ENCODE data around the gene BNC1.

BNC1 gene

GRCh38 chr15:83312071-83312470 lies 27.6 kb upstream of the BNC1 start:
- no peak for DNase-seq
- Histone ChIP-seq H3K27me3 (no peaks in the 10 kb centered on the region), H3K4me1 (no peaks in the 10 kb centered on the region), H3K9me3 (no peaks in the 10 kb centered on the region), H3K4me3 (ENCODE audit: low read depth, low read length) (no peak overlapping the region), H3K36me3 (no peaks in the 10 kb centered on the region)
- TF ChIP-seq, protein P1, sequence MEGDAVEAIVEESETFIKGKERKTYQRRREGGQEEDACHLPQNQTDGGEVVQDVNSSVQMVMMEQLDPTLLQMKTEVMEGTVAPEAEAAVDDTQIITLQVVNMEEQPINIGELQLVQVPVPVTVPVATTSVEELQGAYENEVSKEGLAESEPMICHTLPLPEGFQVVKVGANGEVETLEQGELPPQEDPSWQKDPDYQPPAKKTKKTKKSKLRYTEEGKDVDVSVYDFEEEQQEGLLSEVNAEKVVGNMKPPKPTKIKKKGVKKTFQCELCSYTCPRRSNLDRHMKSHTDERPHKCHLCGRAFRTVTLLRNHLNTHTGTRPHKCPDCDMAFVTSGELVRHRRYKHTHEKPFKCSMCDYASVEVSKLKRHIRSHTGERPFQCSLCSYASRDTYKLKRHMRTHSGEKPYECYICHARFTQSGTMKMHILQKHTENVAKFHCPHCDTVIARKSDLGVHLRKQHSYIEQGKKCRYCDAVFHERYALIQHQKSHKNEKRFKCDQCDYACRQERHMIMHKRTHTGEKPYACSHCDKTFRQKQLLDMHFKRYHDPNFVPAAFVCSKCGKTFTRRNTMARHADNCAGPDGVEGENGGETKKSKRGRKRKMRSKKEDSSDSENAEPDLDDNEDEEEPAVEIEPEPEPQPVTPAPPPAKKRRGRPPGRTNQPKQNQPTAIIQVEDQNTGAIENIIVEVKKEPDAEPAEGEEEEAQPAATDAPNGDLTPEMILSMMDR (IDR thresholded peaks at IDR 0.05; ENCODE audit: low read depth, low read length): no peak

GRCh38 chr15:83310521-83311456 lies 26.3 kb upstream of the BNC1 start:
- Histone ChIP-seq H3K4me3 (ENCODE audit: low read depth, low read length) (no peak overlapping the region), H3K27me3 (no peaks in the 10 kb centered on the region; the same call in 1 of the 2 replicates), H3K36me3 (no peaks in the 10 kb centered on the region), H3K4me1 (no peaks in the 10 kb centered on the region), H3K9me3 (no peaks in the 10 kb centered on the region)
- TF ChIP-seq, protein P1 (IDR thresholded peaks at IDR 0.05; ENCODE audit: low read depth, low read length): no peak
- DNase-seq: no peak

GRCh38 chr15:83308671-83309070 lies 24.2 kb upstream of the BNC1 start:
- H3K4me1 ChIP-seq: no peaks in the 10 kb centered on the region
- H3K27me3 ChIP-seq: no peaks in the 10 kb centered on the region; the same call in none of the 2 replicates
- DNase-seq: no peak
- no peaks in the 10 kb centered on the region for H3K36me3 ChIP-seq
- TF ChIP-seq, protein P1 (IDR thresholded peaks at IDR 0.05; ENCODE audit: low read depth, low read length): no peak
- H3K4me3 ChIP-seq (ENCODE audit: low read depth, low read length): no peak overlapping the region
- H3K9me3 ChIP-seq: no peaks in the 10 kb centered on the region

- TF ChIP-seq, protein P1 (IDR thresholded peaks at IDR 0.05; ENCODE audit: low read depth, low read length): no peak
- Histone ChIP-seq H3K4me1 (no peaks in the 10 kb centered on the region), H3K4me3 (ENCODE audit: low read depth, low read length) (no peak overlapping the region), H3K36me3 (no peaks in the 10 kb centered on the region), H3K9me3 (no peaks in the 10 kb centered on the region), H3K27me3 (no peaks in the 10 kb centered on the region; the same call in none of the 2 replicates)
- DNase-seq: no peak
Observed at GRCh38 chr15:83306561-83306960, 22.1 kb upstream of the BNC1 start.

DNA sequence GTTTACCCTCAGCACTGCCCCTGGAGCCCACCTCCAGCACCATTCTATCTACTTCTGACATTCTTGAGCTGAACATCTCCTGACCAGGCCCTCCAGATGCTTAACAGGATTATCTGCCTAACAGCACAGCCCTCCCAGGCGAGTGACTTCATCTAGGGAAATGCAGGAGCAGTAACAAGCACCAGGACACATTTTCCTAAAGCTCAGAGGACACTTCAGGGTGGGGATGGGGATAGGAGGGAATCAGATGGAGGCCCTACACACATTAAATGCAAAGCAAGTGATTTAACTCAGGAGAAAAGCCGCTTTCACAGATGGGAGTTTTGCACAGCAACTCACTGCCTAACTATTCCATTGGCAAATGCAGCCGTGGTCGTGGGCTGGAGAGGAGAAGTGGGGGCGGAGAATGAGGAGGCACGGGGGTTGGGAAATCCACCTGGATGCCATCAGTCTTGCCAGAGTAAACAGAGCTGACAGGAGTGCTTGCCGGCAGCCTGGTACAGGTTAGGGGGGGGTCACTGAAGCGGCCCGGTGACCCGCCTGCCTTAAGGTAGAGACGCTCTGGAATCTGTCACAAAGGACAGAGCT lies 21.3 kb upstream of the BNC1 start:
- no peak overlapping the region for H3K4me3 ChIP-seq (ENCODE audit: low read depth, low read length)
- TF ChIP-seq, protein P1 (IDR thresholded peaks at IDR 0.05; ENCODE audit: low read depth, low read length): no peak
- H3K4me1 ChIP-seq: no peaks in the 10 kb centered on the region
- no peaks in the 10 kb centered on the region; the same call in none of the 2 replicates for H3K27me3 ChIP-seq
- DNase-seq: no peak
- H3K36me3 ChIP-seq: no peaks in the 10 kb centered on the region
- no peaks in the 10 kb centered on the region for H3K9me3 ChIP-seq
